Neural progenitor cell (in vitro differentiated cells): ENCODE results near the gene CCDC28B. TPM values are rescaled to one million over a fixed set of nuclear protein-coding genes. Genes with fewer than 3 reads are reported as not detected.

Experiments used
- DNase-seq: peaks from one replicate; pipeline ENCODE4 v3.0.0-alpha.2; 2016; ENCODE audit warnings: low spot score
- H2AFZ ChIP-seq: fragments of 200-600 bp; sonication (generic); replicated peaks from 2 replicates; pipeline ENCODE4 v1.6.1; 2016; ENCODE audit warnings: antibody characterized with exemption
- H3F3A ChIP-seq: fragments of 200-600 bp; sonication (generic); 2 replicates; pipeline ENCODE4 v1.6.1; 2016; ENCODE audit warnings: antibody characterized with exemption, low read depth
- H3K27ac ChIP-seq: fragments of 200-600 bp; sonication (generic); 2 replicates; pipeline ENCODE4 v1.5.1; 2016; ENCODE audit warnings: mild to moderate bottlenecking
- H3K27me3 ChIP-seq: fragments of 200-600 bp; sonication (generic); 2 replicates; pipeline ENCODE4 v1.6.1; 2016; ENCODE audit warnings: mild to moderate bottlenecking, moderate library complexity
- H3K36me3 ChIP-seq: fragments of 200-600 bp; sonication (generic); 2 replicates; pipeline ENCODE4 v1.5.1; 2016
- H3K4me1 ChIP-seq: fragments of 200-600 bp; sonication (generic); 2 replicates; pipeline ENCODE4 v1.6.1; 2016; ENCODE audit warnings: mixed run types
- H3K4me2 ChIP-seq: fragments of 200-600 bp; sonication (generic); 2 replicates; pipeline ENCODE4 v1.6.1; 2016
- H3K4me3 ChIP-seq: fragments of 200-600 bp; sonication (generic); 2 replicates; pipeline ENCODE4 v1.5.1; 2016
- H3K79me2 ChIP-seq: fragments of 200-600 bp; sonication (generic); 2 replicates; pipeline ENCODE4 v1.6.1; 2016; ENCODE audit warnings: low read depth
- H3K9ac ChIP-seq: fragments of 200-600 bp; sonication (generic); 2 replicates; pipeline ENCODE4 v1.6.1; 2016
- H3K9me3 ChIP-seq: fragments of 200-600 bp; sonication (generic); 2 replicates; pipeline ENCODE4 v1.5.1; 2016; ENCODE audit warnings: low read depth
- H4K20me1 ChIP-seq: fragments of 200-600 bp; sonication (generic); 2 replicates; pipeline ENCODE4 v1.6.1; 2016; ENCODE audit warnings: low read depth
- H3K27ac Mint-ChIP-seq: 3 replicates; pipeline ENCODE4 v1.8.0; 2021; ENCODE audit warnings: mixed read lengths
- H3K27me3 Mint-ChIP-seq: 2 replicates; pipeline ENCODE4 v1.8.0; 2022; ENCODE audit warnings: low read depth, mild to moderate bottlenecking, inconsistent platforms, moderate library complexity, mixed read lengths; ENCODE audit not compliant: insufficient read depth
- H3K36me3 Mint-ChIP-seq: 3 replicates; pipeline ENCODE4 v1.8.0; 2021; ENCODE audit warnings: mixed read lengths
- H3K4me1 Mint-ChIP-seq: 3 replicates; pipeline ENCODE4 v1.8.0; 2021; ENCODE audit warnings: mixed read lengths
- H3K4me3 Mint-ChIP-seq: 3 replicates; pipeline ENCODE4 v1.8.0; 2021; ENCODE audit warnings: mild to moderate bottlenecking, moderate library complexity, mixed read lengths
- H3K9me3 Mint-ChIP-seq: 3 replicates; pipeline ENCODE4 v1.8.0; 2020; ENCODE audit warnings: mixed read lengths
- CTCF ChIP-seq: fragments of 200-600 bp; sonication (generic); IDR thresholded peaks from 2 replicates; pipeline ENCODE4 v1.5.1; 2017; ENCODE audit warnings: antibody characterized with exemption, mild to moderate bottlenecking
- EZH2 ChIP-seq: fragments of 200-600 bp; sonication (generic); IDR thresholded peaks from 2 replicates; pipeline ENCODE4 v1.6.1; 2017; ENCODE audit warnings: antibody characterized with exemption, mild to moderate bottlenecking, moderate library complexity
- EZH2phosphoT487 ChIP-seq: fragments of 200-600 bp; sonication (generic); IDR thresholded peaks from 2 replicates; pipeline ENCODE4 v1.6.1; 2017; ENCODE audit warnings: antibody characterized with exemption
- total RNA-seq: library from RNA; depleted of rRNA; stranded (reverse); fragments of >200 nt; gene quantifications from 2 replicates; pipeline ENCODE4 v1.2.3, GENCODE V29; 2015; ENCODE audit warnings: low replicate concordance

CCDC28B gene
- total RNA-seq, 1 donor from 2014 or later: 6.5 TPM

GRCh38 chr1:32198237-32199042 is 2.0 kb upstream of the CCDC28B start:
- Histone ChIP-seq H3K9ac (no peak overlapping the region), H3K27ac (peak overlapping the region; percentile 45), H3F3A (peaks cover 52% of the 10 kb centered on the region), H3K79me2 (no peaks in the 10 kb centered on the region), H3K27me3 (no peaks in the 10 kb centered on the region), H2AFZ (no peak overlapping the region), H3K4me1 (peaks cover 25% of the 10 kb centered on the region), H4K20me1 (peaks cover 9% of the 10 kb centered on the region), H3K4me2 (no peak overlapping the region), H3K36me3 (no peaks in the 10 kb centered on the region), H3K4me3 (no peak overlapping the region), H3K9me3 (no peaks in the 10 kb centered on the region)
- Mint-ChIP-seq H3K27me3 (peaks cover 1% of the 10 kb centered on the region), H3K4me3 (peak overlapping the region; percentile 66), H3K27ac (peak overlapping the region; percentile 14), H3K36me3 (peaks cover 18% of the 10 kb centered on the region), H3K9me3 (no peaks in the 10 kb centered on the region), H3K4me1 (peaks cover 39% of the 10 kb centered on the region)
- DNase-seq: no peak
- no peak for TF ChIP-seq EZH2

GRCh38 chr1:32199043-32199716 is 1.2 kb upstream of the CCDC28B start:
- H3K9me3 ChIP-seq: no peaks in the 10 kb centered on the region
- H2AFZ ChIP-seq: no peak overlapping the region
- H3K36me3 Mint-ChIP-seq: peaks cover 13% of the 10 kb centered on the region
- H4K20me1 ChIP-seq: peaks cover 9% of the 10 kb centered on the region
- peaks cover 3% of the 10 kb centered on the region for H3K27me3 Mint-ChIP-seq
- no peaks in the 10 kb centered on the region for H3K79me2 ChIP-seq
- peak overlapping the region; percentile 84 for H3K4me3 Mint-ChIP-seq
- no peak overlapping the region for H3K27ac ChIP-seq
- H3K27me3 ChIP-seq: peaks cover 2% of the 10 kb centered on the region
- no peak for TF ChIP-seq EZH2phosphoT487
- no peak for TF ChIP-seq EZH2
- TF ChIP-seq CTCF: no peak
- no peak overlapping the region for H3K9ac ChIP-seq
- peaks cover 52% of the 10 kb centered on the region for H3F3A ChIP-seq
- H3K9me3 Mint-ChIP-seq: no peaks in the 10 kb centered on the region
- no peak overlapping the region for H3K27ac Mint-ChIP-seq
- no peak overlapping the region for H3K4me3 ChIP-seq
- H3K36me3 ChIP-seq: no peaks in the 10 kb centered on the region
- no peak for DNase-seq
- H3K4me1 ChIP-seq: peaks cover 25% of the 10 kb centered on the region
- H3K4me1 Mint-ChIP-seq: peaks cover 39% of the 10 kb centered on the region
- H3K4me2 ChIP-seq: peak overlapping the region; percentile 80

- no peaks in the 10 kb centered on the region for H3K79me2 ChIP-seq
- H3F3A ChIP-seq: peaks cover 55% of the 10 kb centered on the region
- H3K4me2 ChIP-seq: peak overlapping the region; percentile 80
- H3K27ac ChIP-seq: peak overlapping the region; percentile 38
- peaks cover 10% of the 10 kb centered on the region for H3K36me3 Mint-ChIP-seq
- no peak overlapping the region for H3K27ac Mint-ChIP-seq
- H3K9me3 ChIP-seq: no peaks in the 10 kb centered on the region
- H3K36me3 ChIP-seq: no peaks in the 10 kb centered on the region
- DNase-seq: peak; percentile 21
- H3K4me1 Mint-ChIP-seq: peaks cover 39% of the 10 kb centered on the region
- peaks cover 25% of the 10 kb centered on the region for H3K4me1 ChIP-seq
- peak overlapping the region; percentile 84 for H3K4me3 Mint-ChIP-seq
- TF ChIP-seq CTCF (no peak), EZH2 (no peak), EZH2phosphoT487 (no peak)
- H2AFZ ChIP-seq: no peak overlapping the region
- H3K27me3 ChIP-seq: peaks cover 7% of the 10 kb centered on the region
- H4K20me1 ChIP-seq: peaks cover 9% of the 10 kb centered on the region
- H3K9ac ChIP-seq: no peak overlapping the region
- no peaks in the 10 kb centered on the region for H3K9me3 Mint-ChIP-seq
- peaks cover 3% of the 10 kb centered on the region for H3K27me3 Mint-ChIP-seq
- peak overlapping the region; percentile 68 for H3K4me3 ChIP-seq
Measured at GRCh38 chr1:32199717-32200072, 700 bp upstream of the CCDC28B start.
